GM23248 (cell line): ENCODE results near the gene SH3BP1. TPM values are rescaled to one million over a fixed set of nuclear protein-coding genes. Genes with fewer than 3 reads are reported as not detected.
"Not testable (repeated sequence)": the region's sequence is repeated elsewhere in the genome, so short reads cannot be mapped to it uniquely, and the experiment has no call there.

Source experiments
- DNase-seq: peaks from one replicate; pipeline ENCODE4 v3.0.0-alpha.2; 2015
- H2AFZ ChIP-seq: fragments of 200-600 bp; sonication (generic); 2 replicates; pipeline ENCODE4 v1.6.1; 2016; ENCODE audit warnings: antibody characterized with exemption
- H3F3A ChIP-seq: fragments of 200-600 bp; sonication (generic); 2 replicates; pipeline ENCODE4 v1.6.1; 2016; ENCODE audit warnings: mild to moderate bottlenecking, antibody characterized with exemption, mixed run types; ENCODE audit not compliant: insufficient read depth
- H3K27ac ChIP-seq: fragments of 200-600 bp; sonication (generic); 2 replicates; pipeline ENCODE4 v1.5.1; 2016; ENCODE audit warnings: mild to moderate bottlenecking
- H3K27me3 ChIP-seq: fragments of 200-600 bp; sonication (generic); replicated peaks from 2 replicates; pipeline ENCODE4 v1.6.1; 2016; ENCODE audit warnings: mild to moderate bottlenecking; ENCODE audit not compliant: insufficient read depth
- H3K36me3 ChIP-seq: fragments of 200-600 bp; sonication (generic); 2 replicates; pipeline ENCODE4 v1.6.1; 2016; ENCODE audit warnings: low read depth, mild to moderate bottlenecking
- H3K4me1 ChIP-seq: fragments of 200-600 bp; sonication (generic); 2 replicates; pipeline ENCODE4 v1.6.1; 2016; ENCODE audit warnings: mild to moderate bottlenecking; ENCODE audit not compliant: insufficient read depth
- H3K4me2 ChIP-seq: fragments of 200-600 bp; sonication (generic); one replicate; pipeline ENCODE4 v1.6.1; 2016; ENCODE audit warnings: mild to moderate bottlenecking; ENCODE audit not compliant: unreplicated experiment
- H3K4me3 ChIP-seq: fragments of 200-600 bp; sonication (generic); 2 replicates; pipeline ENCODE4 v1.5.1; 2016; ENCODE audit warnings: mild to moderate bottlenecking
- H3K79me2 ChIP-seq: fragments of 200-600 bp; sonication (generic); 2 replicates; pipeline ENCODE4 v1.6.1; 2016; ENCODE audit warnings: mild to moderate bottlenecking; ENCODE audit not compliant: insufficient read depth
- H3K9ac ChIP-seq: fragments of 200-600 bp; sonication (generic); 2 replicates; pipeline ENCODE4 v1.6.1; 2016; ENCODE audit warnings: mild to moderate bottlenecking
- H3K9me2 ChIP-seq: fragments of 200-600 bp; sonication (generic); 2 replicates; pipeline ENCODE4 v1.6.1; 2016; ENCODE audit warnings: mixed run types, mild to moderate bottlenecking, moderate library complexity; ENCODE audit not compliant: insufficient read depth
- H3K9me3 ChIP-seq: fragments of 200-600 bp; sonication (generic); one replicate; pipeline ENCODE4 v1.6.1; 2017; ENCODE audit warnings: low read depth
- H4K20me1 ChIP-seq: fragments of 200-600 bp; sonication (generic); 2 replicates; pipeline ENCODE4 v1.6.0; 2016; ENCODE audit not compliant: insufficient read depth
- EZH2 ChIP-seq: fragments of 200-600 bp; sonication (generic); IDR thresholded peaks from 2 replicates; pipeline ENCODE4 v1.6.1; 2018; ENCODE audit warnings: antibody characterized with exemption, mild to moderate bottlenecking; ENCODE audit not compliant: insufficient read depth, poor library complexity, severe bottlenecking
- EZH2phosphoT487 ChIP-seq: fragments of 200-600 bp; sonication (generic); IDR thresholded peaks from 2 replicates; pipeline ENCODE4 v1.6.1; 2018; ENCODE audit warnings: antibody characterized with exemption, moderate library complexity, mild to moderate bottlenecking, low read depth; ENCODE audit not compliant: insufficient read depth
- WGBS, 2 experiments: methylation state at CpG; one replicate each; pipeline ENCODE4 v1.1.6; 2015 to 2017; ENCODE audit warnings: low lambda C conversion rate in 2 of 2, low coverage in 1 of 2; ENCODE audit errors: missing lambda C conversion rate in 2 of 2; 5-methylcytosine and 5-hydroxymethylcytosine counted together
- in situ Hi-C: fragments of 300-500 bp; cut with MboI; formaldehyde crosslinking; loops from 2 replicates; pipeline ENCODE4 v1.15.0; 2020
- polyA plus RNA-seq: library from polyadenylated mRNA; unstranded; fragments of >200 nt; fragmentation: Nextera tagmentation; extraction: Ambion mirVana; gene quantifications from 2 replicates; pipeline ENCODE4 v1.2.1, GENCODE V29; 2016
- total RNA-seq: library from RNA; depleted of rRNA; stranded (reverse); fragments of >200 nt; shearing (Covaris generic); gene quantifications from 2 replicates; pipeline ENCODE4 v1.2.3, GENCODE V29; 2014

SH3BP1 gene
- total and polyA plus RNA-seq, 2 experiments from 2014 or later: 0.81 to 9.9 TPM

DNA sequence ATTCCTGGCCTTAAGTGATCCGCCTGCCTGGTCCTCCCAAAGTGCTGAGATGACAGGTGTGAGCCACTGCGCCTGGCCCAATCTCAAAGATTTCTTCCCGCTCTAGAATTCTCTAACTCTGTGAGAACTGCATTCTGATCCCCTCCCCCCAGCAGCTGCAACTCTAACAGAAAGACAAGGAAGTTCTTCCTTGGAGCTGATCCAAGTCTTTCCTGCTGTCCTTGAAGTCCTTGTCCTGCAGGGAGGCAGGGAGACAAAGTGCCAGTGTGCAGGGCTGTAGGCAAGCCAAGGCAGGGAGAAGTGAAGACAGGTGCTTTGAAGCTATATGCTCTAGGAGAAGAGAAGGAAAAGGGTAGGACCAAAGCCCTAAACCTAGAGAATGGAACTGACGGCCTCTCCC lies 40.3 kb upstream of the SH3BP1 start:
- H3K27me3 ChIP-seq: no peaks in the 10 kb centered on the region
- no peak for DNase-seq
- H3K36me3 ChIP-seq: no peaks in the 10 kb centered on the region
- H3K9me3 ChIP-seq: no peaks in the 10 kb centered on the region
- in situ Hi-C loops: loop anchor here (10.0 kb wide), 1 partner anchor 64 kb away; no protein-coding TSS in a partner anchor
- TF ChIP-seq EZH2phosphoT487 (no peak), EZH2 (no peak)
- no peaks in the 10 kb centered on the region for H3K9me2 ChIP-seq
- H3K9ac ChIP-seq: no peak overlapping the region
- 74 to 78% methylated on average over 4 of the region's 4 CpGs for WGBS, 2 experiments
- H3K4me3 ChIP-seq: no peak overlapping the region
- no peak overlapping the region for H3K27ac ChIP-seq
- H2AFZ ChIP-seq: no peak overlapping the region
- no peaks in the 10 kb centered on the region for H3F3A ChIP-seq
- no peak overlapping the region for H3K4me2 ChIP-seq
- no peaks in the 10 kb centered on the region for H3K79me2 ChIP-seq
- no peaks in the 10 kb centered on the region for H4K20me1 ChIP-seq
- H3K4me1 ChIP-seq: peaks cover 4% of the 10 kb centered on the region; the same call in 1 of the 2 replicates

DNA sequence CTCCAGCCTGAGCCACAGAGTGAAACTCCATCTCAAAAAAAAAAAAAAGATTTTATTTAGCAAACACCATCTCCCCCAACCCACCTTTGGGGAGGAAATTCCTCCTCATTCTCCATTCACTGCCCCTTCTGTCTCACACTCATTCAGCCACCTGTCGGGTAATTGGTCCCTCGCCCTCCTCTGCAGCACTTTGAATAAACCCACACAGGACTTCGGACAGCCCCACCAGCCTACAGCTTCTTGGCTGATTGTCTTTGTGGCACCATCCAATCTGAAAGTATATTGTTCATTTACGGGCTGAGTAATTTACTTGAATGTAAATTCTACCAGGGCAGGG lies 38.3 kb upstream of the SH3BP1 start:
- DNase-seq: no peak
- no peaks in the 10 kb centered on the region for H4K20me1 ChIP-seq
- no peaks in the 10 kb centered on the region for H3K36me3 ChIP-seq
- peak overlapping the region; percentile 18; the same call in 1 of the 2 replicates for H2AFZ ChIP-seq
- WGBS, 2 experiments: 32 to 37% methylated on average over 4 of the region's 4 CpGs
- no peaks in the 10 kb centered on the region for H3K9me3 ChIP-seq
- H3K27me3 ChIP-seq: no peaks in the 10 kb centered on the region
- TF ChIP-seq EZH2phosphoT487 (no peak), EZH2 (no peak)
- no peak overlapping the region for H3K27ac ChIP-seq
- in situ Hi-C loops: no loop called here
- no peaks in the 10 kb centered on the region for H3K9me2 ChIP-seq
- H3K4me1 ChIP-seq: peaks cover 4% of the 10 kb centered on the region; the same call in 1 of the 2 replicates
- H3K4me2 ChIP-seq: peak overlapping the region; percentile 14
- H3K9ac ChIP-seq: no peak overlapping the region
- H3F3A ChIP-seq: no peaks in the 10 kb centered on the region
- peak overlapping the region; percentile 35; the same call in 1 of the 2 replicates for H3K4me3 ChIP-seq
- no peaks in the 10 kb centered on the region for H3K79me2 ChIP-seq

DNA sequence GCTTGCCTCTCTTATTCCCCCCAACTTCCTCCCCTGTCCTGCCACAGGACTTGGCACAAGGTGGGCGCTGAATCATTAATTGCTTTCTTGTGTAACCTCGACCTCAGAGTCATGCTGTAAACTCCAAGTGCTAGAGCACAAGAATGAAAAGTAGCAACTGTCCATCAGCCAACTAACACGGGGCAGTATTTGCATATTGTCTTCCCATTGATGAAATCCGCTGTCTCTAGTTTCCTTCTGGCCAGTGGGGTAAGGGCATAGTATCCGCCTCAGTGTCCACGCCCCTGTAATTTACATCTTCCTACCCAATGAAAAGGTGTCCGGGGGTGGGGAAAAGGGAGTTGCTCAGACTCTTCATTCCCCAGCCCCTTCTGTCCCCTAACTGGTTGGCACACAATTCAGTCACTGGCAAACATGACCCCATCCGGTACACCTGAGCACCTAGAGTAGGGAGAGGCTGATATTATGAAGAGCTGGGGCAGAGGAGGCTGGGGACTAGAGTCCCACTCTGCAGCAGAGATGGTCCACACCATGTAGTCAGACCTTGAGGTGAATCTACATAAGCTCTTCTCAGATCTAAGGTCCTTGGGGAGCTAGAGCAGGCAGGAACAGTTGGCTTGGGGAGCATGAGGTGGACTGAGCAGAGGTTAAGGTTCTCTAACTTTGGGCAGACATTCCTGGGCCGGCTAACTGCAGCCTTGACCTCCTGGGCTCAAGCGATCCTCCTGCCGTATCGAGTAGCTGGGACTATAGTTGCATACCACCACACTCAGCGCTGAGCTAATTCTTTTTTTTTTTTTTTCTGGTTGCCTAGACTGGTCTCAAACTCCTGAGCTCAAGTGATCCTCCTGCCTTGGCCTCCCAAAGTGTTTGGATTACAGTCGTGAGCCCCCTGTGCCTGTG lies 37.7 kb upstream of the SH3BP1 start:
- no peak overlapping the region for H3K27ac ChIP-seq
- in situ Hi-C loops: no loop called here
- no peak overlapping the region for H3K9ac ChIP-seq
- TF ChIP-seq EZH2phosphoT487 (no peak), EZH2 (no peak)
- no peaks in the 10 kb centered on the region for H3K27me3 ChIP-seq
- H3K4me3 ChIP-seq: peak overlapping the region; percentile 35; the same call in 1 of the 2 replicates
- H2AFZ ChIP-seq: peak overlapping the region; percentile 18; the same call in 1 of the 2 replicates
- no peaks in the 10 kb centered on the region for H3K36me3 ChIP-seq
- WGBS, 2 experiments: 29 to 34% methylated on average over 14 of the region's 14 CpGs
- H3K4me2 ChIP-seq: peak overlapping the region; percentile 14
- no peaks in the 10 kb centered on the region for H3K79me2 ChIP-seq
- H3F3A ChIP-seq: no peaks in the 10 kb centered on the region
- no peaks in the 10 kb centered on the region for H4K20me1 ChIP-seq
- peak; percentile 66 for DNase-seq
- peaks cover 4% of the 10 kb centered on the region; the same call in 1 of the 2 replicates for H3K4me1 ChIP-seq
- H3K9me2 ChIP-seq: no peaks in the 10 kb centered on the region
- no peaks in the 10 kb centered on the region for H3K9me3 ChIP-seq

DNA sequence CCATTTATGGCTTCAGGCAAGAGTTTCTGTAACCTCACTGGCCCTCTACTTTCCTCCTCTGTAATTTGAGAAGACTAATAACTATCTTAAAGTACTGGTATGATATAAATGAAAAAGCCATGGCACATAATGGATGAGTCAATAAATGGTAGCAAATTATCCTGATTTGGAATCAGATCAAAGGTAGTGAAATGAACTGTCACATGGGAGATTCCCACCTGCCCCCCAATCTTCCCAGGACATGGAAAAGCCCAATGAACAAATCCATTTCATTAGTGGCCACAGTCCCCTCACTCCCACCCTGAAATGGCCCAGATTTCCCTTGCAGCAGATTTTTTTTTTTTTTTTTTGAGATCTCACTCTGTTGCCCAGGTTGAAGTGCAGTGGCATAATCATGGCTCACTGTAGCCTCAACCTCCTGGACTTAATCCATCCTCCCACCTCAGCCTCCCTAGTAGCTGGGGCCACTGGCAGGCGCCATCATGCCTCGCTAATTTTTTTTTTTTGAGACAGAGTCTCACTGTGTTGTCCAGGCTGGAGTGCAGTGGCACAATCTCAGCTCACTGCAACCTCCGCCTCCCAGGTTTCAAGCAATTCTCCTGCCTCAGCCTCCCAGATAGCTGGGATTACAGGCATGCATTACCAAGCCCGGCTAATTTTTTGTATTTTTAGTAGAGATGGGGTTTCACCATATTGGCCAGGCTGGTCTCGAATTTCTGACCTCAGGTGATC lies 36.8 kb upstream of the SH3BP1 start:
- H3K4me1 ChIP-seq, H3K27ac ChIP-seq, H3K79me2 ChIP-seq, H2AFZ ChIP-seq, H3K9me2 ChIP-seq, H4K20me1 ChIP-seq, H3K4me2 ChIP-seq, H3K9me3 ChIP-seq, H3F3A ChIP-seq, H3K36me3 ChIP-seq, H3K27me3 ChIP-seq, DNase-seq, H3K9ac ChIP-seq, H3K4me3 ChIP-seq, in situ Hi-C loops: not testable (repeated sequence)
- WGBS, 2 experiments: 77 to 80% methylated on average over 4 to 5 of the region's 5 CpGs
